ENCODE measurements around the gene PPID.
"Not testable (repeated sequence)": the region's sequence is repeated elsewhere in the genome, so short reads cannot be mapped to it uniquely, and the experiment has no call there.

The PPID gene

GRCh38 chr4:158729716-158730559 is 6.7 kb upstream of the PPID start:
- peak in 11 of 14 donors; percentile 2 to 60 (median 39) for DNase-seq

GRCh38 chr4:158728236-158728635 is 5.0 kb upstream of the PPID start:
- no peak for DNase-seq

GRCh38 chr4:158726633-158727032 is 3.4 kb upstream of the PPID start:
- no peak for DNase-seq

- no peak for DNase-seq
These were observed 1.4 kb upstream of the PPID start for GRCh38 chr4:158724637-158725036.

GRCh38 chr4:158722291-158722916 is 792 bp downstream of the PPID start:
- DNase-seq = peak in 5 of 14 donors; percentile 1 to 49 (median 26)

- DNase-seq = no peak
These were observed 1.5 kb downstream of the PPID start for GRCh38 chr4:158721680-158722079.

GRCh38 chr4:158715802-158716201 is 7.4 kb downstream of the PPID start:
- DNase-seq = no peak

- no peak for DNase-seq
These were observed 8.3 kb downstream of the PPID start for GRCh38 chr4:158714937-158715336.

GRCh38 chr4:158712622-158713021 is 10.6 kb downstream of the PPID start:
- DNase-seq = not testable (repeated sequence)

- no peak for DNase-seq
These were observed 12.4 kb downstream of the PPID start for GRCh38 chr4:158710814-158711213.

GRCh38 chr4:158704274-158704673 is 18.9 kb downstream of the PPID start:
- no peak for DNase-seq

GRCh38 chr4:158688813-158689212 is 34.4 kb downstream of the PPID start:
- no peak for DNase-seq

- DNase-seq = no peak
These were observed 41.1 kb downstream of the PPID start for GRCh38 chr4:158682066-158682465.

GRCh38 chr4:158681629-158682028 is 41.6 kb downstream of the PPID start:
- DNase-seq = no peak

- no peak for DNase-seq
These were observed 44.4 kb downstream of the PPID start for GRCh38 chr4:158678767-158679166.

GRCh38 chr4:158676076-158676475 is 47.1 kb downstream of the PPID start:
- no peak for DNase-seq

- no peak for DNase-seq
These were observed 49.6 kb downstream of the PPID start for GRCh38 chr4:158673633-158674032.

GRCh38 chr4:158671915-158672806 is 51.0 kb downstream of the PPID start, which contains the start of gene ETFDH:
Gene ETFDH, plus strand, starts transcription at chr4:158672296. Its CDS starts 161 bp downstream, at chr4:158672457.
- peak; percentile 93 to 100 (median 99) for DNase-seq

GRCh38 chr4:158671665-158671914 is 51.6 kb downstream of the PPID start, which contains the start of gene C4orf46:
Gene C4orf46, minus strand, starts transcription at chr4:158671887. Its CDS starts 86 bp downstream, at chr4:158671801.
- DNase-seq = no peak

- peak in 11 of 14 donors; percentile 8 to 67 (median 43) for DNase-seq
These were observed 52.1 kb downstream of the PPID start for GRCh38 chr4:158670975-158671664.

- no peak for DNase-seq
These were observed 53.9 kb downstream of the PPID start for GRCh38 chr4:158669310-158669709.

- DNase-seq = no peak
These were observed 55.5 kb downstream of the PPID start for GRCh38 chr4:158667651-158668198.

Data from C1 segment of cervical spinal cord (tissue), 14 donors.